Spleen (tissue), 7 donors: Measurements from ENCODE around the gene SMIM45.

ENCODE experiments used
- CTCF ChIP-seq, 11 experiments: fragments of 200-600 bp in 7 of 11; fragments of 450-650 bp in 4 of 11; sonication (generic) in 4 of 11; IDR thresholded peaks in 8 of 11; conservative IDR thresholded peaks in 3 of 11; 1 replicate in 7 of 11; 2 replicates in 4 of 11; pipeline versions ENCODE4 v1.4.0 to v1.8.0; 2016 to 2021; ENCODE audit warnings: antibody characterized with exemption in 11 of 11, inconsistent platforms in 4 of 11, mild to moderate bottlenecking in 1 of 11
- POLR2A ChIP-seq, 3 donors: fragments of 450-650 bp; IDR thresholded peaks; one replicate each; pipeline ENCODE4 v1.5.1; 2017; ENCODE audit warnings: antibody characterized with exemption in 3 of 3, mild to moderate bottlenecking in 1 of 3
- donor health status: DM: no; HTN: no; CAD: no; lungs with moderate emphysema.
- donor health status: DM: no; HTN: no; CAD: no.
- donor health status: DM: no; HTN: no; CAD: no.

DNA sequence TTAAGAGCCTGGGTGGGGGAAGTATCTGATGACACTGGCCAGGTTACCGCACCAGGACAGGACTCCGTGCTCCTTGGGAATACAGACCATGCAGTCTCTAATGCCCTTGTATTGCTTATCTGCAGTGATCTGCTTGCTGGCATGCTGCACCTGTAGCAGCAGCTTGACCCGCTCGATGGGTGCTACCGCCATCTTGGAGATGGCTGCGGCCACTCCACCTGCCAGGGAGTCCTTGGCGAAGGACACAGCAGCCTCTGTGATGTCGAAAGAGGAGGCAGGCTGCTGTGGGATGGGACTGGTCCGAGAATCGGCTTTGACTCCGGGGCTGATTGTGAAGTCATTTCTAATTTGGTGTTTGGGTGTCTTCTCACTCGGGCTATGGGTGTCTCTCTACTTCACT, 49.8 kb downstream of the SMIM45 start:
- TF ChIP-seq CTCF (IDR thresholded peaks at IDR 0.05 in 8 of 11, conservative IDR thresholded peaks at IDR 0.05 in 3 of 11) = no peak
- TF ChIP-seq POLR2A (IDR thresholded peaks at IDR 0.05) = no peak
